SK-N-MC (cell line): ENCODE measurements around the gene ZNF775.

Source experiments
- EZH2 ChIP-seq: fragments of 200-600 bp; sonication (generic); IDR thresholded peaks from one replicate; pipeline ENCODE4 v1.6.1; 2017; ENCODE audit warnings: antibody characterized with exemption
- POLR2AphosphoS5 ChIP-seq: IDR thresholded peaks from 2 replicates; pipeline ENCODE4 v1.6.1; 2012; ENCODE audit warnings: mild to moderate bottlenecking, low read depth, low read length, borderline replicate concordance

- TF ChIP-seq POLR2AphosphoS5 = no peak
- TF ChIP-seq EZH2 = no peak
Observed at GRCh38 chr7:150371131-150371995, 7.8 kb upstream of the ZNF775 start.
